HG03060 (cell line): ENCODE measurements around the gene NDST3.
"Not testable (repeated sequence)": the region's sequence is repeated elsewhere in the genome, so short reads cannot be mapped to it uniquely, and the experiment has no call there.

Experiments used
- ATAC-seq: cut with Tn5 transposase; IDR thresholded peaks from one replicate; pipeline ENCODE4 v1.9.1; 2021; ENCODE audit warnings: low read depth, moderate number of reproducible peaks; ENCODE audit not compliant: unreplicated experiment

NDST3 gene

GRCh38 chr4:118265312-118266144, 231.2 kb downstream of the NDST3 start:
- no peak for ATAC-seq

DNA sequence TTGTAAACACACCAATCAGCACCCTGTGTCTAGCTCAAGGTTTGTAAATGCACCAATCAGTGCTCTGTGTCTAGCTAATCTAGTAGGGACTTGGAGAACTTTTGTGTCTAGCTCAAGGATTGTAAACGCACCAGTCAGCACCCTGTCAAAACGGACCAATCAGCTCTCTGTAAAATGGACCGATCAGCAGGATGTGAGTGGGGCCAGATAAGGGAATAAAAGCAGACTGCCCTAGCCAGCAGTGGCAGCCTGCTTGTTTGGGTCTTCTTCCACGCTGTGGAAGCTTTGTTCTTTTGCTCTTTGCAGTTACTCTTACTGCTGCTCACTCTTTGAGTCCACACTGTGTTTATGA, 231.8 kb downstream of the NDST3 start:
- ATAC-seq: not testable (repeated sequence)

- ATAC-seq: no peak
These were observed 234.5 kb downstream of the NDST3 start for GRCh38 chr4:118268780-118269179.

- ATAC-seq: peak; percentile 57
These were observed 236.2 kb downstream of the NDST3 start for GRCh38 chr4:118270492-118270891.

DNA sequence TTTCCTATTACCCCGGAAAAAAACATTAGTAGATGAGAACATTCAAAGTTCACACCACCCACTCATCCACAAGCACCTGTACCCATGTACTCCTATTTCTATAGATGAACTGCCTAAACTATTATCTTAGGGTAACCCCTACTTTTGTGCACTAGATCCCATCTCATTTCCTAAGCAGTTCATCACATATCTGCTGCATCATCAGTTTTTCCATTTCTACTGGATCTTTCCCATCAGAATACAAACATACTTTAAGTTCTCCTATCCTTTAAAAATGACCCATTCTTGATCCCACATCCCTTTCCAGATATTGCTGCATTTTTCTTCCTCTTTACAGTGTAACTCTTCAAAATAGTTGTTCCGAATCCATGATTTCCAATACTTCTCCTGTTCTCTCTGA, 237.5 kb downstream of the NDST3 start:
- no peak for ATAC-seq

DNA sequence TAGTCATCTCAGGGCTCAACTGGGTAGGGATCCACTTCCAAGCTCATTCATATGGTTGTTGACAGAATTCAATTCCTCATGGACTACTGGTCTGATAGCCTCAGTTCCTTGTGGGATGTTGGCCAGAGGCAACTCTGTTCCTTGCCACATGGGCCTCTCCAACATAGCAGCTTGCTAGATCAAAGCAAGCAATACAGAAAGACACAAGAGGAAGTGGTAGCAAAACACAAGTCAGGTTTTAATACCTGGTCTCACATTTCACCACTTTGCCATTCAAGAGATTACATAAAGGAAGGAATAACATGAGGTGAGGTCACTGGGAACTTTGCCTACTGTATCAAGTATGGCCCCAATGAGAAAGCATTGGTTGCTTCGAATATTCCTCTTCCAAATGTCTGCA, 239.4 kb downstream of the NDST3 start:
- ATAC-seq: no peak

DNA sequence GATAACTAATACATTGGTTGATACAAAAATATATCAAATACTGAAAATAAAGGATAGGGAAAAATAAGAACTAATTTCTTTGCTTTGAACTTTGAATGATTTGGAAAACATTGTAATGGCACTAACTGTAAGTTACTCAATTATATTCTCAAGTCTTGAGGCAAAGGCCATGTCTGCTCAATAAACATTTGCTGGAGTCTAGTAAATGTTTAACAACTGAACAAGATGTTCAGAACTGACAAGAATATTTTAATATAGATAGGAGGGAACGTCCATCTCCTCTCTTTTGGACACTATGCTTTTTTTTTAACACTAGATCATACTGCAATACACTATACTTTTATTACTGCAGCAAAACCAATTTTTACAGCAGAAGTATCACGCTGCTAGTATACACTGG, 242.3 kb downstream of the NDST3 start:
- no peak for ATAC-seq

DNA sequence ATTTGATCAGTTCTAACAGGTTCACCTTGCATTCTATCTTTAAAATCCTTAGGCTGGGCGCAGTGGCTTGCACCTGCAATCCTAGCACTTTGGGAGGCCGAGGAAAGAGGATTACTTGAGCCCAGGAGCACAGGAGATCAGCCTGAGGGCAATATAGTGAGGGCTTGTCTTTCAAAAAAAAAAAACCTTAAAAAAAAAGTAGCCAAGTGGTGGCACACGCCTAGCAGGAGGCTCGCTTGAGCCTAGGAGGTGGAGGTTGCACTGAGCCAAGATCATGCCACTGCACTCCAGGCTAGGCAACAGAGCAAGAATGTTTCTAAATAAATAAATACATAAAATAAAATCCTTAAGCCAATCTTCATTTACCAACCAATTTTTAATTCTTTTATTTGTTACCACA, 243.0 kb downstream of the NDST3 start:
- no peak for ATAC-seq

DNA sequence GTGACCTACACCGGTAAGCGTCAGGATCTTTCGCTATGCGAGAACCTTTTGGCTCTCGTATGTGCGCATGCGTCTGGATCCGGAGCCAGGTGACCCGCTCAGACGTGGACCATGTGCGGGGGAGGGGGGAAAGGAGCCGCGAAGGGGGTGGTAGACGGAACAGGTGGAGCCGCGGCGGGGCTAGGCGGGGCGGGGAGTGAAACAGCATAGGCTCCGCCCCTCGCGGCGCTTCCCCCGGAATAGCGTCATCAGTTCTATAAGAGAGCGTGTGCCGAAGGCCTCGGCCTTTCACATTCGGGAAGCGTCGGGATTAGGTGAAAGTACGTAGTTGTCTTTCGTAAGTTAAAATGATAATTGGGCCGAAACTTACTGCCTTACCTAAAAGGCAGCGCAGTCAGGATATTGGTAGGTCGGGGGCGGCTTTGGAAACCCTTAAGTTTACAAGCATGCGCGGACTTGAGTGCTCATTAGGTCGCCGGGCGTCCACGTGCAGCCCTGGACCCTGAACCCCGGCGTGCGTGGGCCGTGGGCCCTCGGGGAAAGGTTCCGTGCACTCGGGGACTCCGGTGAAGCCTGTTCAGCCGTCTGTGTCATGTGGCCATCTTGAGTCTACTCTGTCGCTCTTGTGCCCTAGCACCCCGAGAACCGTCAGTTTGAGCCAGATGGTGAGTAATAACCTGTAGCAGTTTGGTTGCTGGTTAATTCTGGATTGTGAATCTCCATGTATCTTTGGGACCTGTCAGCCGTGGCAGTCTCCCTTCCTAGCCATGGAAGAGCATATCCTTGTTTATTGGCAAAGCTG, 244.4 kb downstream of the NDST3 start:
- ATAC-seq: peak; percentile 69

DNA sequence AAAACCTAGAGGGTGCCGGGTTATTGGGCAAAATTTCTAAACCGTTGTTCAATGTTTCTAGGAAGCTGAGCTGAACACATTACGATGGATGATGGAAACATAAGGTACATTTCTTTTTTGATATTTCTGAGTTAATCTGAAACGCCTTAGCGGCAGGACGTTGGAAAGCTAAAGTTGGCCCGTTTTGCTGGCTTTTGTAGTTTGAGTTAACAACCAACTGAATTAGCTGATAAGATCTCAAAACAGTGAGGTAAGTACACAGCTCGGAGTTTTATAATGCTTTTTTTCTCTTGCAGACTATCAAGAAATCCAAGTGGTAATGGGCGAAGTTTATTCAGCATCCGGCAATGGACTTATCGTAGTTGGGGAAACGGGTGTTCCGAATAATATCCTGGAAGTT, 245.0 kb downstream of the NDST3 start:
- ATAC-seq: no peak

DNA sequence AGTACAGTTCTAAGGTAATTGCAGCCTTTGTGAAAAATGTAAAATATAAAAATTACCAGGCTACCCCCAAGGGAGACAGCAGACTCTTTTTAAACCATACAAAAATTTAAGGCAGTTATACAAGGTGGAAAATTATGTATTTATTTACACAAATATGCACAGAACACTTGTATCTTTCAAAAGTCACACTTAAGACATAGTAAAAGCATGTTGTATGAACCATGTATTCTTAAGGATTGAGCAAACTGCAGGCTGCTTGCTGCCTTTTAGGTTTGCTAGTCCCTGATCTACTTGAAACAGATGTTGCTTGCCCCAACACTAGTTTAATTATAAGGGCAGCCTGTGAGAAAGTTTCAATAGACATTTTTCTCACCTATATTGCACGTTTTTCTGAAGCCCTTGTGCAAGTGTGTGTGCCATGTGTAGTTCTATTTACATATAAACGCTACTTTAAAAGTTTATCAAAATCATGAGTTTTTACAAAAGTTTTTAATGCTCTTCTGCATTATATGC, 245.7 kb downstream of the NDST3 start:
- ATAC-seq: no peak

DNA sequence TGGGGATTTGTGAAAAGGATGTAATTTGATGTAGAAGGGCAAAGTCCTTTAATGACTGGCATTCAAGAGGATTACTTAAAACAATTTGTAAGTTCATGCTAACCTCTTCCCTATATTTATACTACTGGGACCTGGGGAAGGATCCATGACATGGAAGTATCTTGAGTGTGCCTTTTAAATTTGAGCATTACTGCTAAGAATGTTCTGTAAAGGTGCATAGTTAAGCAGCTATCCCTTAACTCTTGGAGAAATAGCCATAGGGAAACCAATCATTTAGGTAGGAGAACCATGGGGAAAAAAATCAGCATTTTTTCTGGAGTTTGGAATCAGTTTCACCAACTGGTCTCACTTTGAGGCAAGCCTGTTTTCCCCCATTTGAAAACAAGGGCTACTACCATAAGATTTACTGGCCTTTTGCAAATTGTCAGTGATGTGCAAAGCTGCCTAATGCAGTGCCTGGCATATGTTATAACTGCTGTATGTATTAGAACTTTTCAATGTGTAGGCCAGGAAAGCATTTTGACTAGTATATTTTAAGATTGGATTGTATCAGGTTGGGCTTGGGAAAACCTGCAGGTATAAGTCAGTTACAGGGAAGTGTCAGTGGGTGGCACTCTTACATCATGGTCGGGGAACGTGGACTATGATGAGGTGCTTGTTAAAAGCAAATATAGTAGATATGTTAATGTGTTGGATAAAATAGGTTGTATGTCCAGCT, 246.4 kb downstream of the NDST3 start:
- no peak for ATAC-seq

DNA sequence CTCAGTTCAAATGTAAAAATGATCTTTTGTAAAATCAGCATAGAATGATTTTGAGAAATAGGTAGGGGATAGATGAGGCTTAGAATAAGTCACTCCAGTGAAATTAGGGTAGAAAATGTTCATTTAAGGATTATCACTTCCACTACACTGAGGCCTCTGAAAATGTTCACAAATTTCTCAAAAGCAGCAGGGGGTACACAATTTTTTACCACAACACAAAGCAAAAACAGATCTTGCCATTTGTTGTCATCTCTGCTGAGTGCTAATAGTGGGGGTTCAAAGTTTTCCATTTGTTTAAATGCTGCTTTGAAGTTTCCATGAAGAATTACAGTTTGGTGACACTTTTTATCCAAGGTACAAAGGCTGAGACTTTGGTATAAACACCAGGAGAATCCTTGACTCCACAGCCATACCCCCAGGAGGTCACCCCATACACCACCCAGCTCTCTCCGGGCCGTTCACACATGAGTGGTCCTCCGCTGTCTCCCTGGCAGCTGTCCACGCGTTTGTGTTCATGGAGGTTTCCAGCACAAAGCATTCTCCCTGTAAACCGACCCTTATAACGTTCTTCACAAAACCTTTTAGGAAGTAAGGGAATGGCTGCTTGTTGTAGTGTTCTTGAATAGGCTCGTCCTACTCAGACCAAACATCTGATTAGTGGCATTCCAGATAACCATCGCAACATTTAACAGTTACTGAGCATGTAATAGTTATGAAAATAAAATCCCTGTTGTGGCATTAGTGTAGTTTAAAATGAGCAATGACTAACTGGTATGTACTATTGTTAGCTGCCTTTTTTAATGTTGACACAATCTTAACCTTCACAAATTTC, 247.5 kb downstream of the NDST3 start:
- no peak for ATAC-seq

DNA sequence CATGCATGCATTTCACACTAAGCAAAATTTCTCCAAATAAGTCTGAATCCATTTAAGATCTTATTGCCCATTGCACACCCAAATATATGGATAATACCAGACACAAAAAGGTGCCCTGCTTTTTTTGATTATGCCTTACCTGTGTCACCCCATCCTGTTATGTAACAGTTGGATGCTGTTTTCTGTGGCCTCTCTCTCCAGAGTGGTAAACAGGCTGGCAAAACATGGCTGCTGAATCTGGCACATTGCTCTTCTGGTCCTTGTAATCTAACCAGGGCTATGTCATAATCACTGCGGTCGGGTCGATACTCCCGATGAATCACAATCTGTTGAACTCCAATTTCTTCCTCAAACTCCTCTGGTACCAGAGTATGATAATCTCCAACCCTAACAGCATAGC, 248.4 kb downstream of the NDST3 start:
- no peak for ATAC-seq

DNA sequence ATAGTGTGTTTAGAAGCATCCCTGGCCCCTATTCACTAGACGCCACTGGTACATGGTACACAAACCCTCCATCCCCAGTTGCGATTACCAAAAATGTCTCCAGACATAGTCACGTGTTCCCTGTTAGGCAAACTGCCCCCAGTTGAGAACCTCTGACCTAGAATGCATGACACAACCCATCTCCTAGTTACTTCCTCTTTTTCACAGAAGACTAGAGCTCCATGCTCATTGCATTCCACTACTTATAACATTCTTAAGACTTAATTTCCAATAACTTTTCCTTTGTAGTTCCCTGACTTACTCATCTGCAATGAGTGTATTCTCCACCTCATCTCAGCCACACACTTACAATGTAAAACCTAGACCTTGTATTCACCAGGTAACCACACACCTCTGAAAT, 249.9 kb downstream of the NDST3 start:
- peak; percentile 48 for ATAC-seq

DNA sequence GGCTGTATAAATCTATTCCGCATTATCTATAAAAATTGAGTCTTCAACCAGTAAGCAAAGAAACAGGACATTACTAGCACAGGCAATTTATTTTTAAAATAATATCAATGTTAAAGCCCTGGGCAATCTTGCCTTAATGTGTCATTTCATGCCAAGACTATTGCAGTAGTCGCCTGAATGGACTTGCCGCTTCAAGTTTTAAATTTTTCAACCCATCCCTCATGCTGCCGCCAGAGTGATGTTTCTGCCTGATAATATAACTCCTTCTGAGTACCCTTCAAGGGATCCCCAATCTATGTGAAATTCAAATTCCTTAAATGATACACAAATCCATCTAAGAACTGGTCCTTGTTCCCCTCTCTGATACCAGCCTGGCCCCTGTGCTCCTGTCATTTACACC, 251.6 kb downstream of the NDST3 start:
- no peak for ATAC-seq

GRCh38 chr4:118286685-118287084, 252.4 kb downstream of the NDST3 start:
- no peak for ATAC-seq

DNA sequence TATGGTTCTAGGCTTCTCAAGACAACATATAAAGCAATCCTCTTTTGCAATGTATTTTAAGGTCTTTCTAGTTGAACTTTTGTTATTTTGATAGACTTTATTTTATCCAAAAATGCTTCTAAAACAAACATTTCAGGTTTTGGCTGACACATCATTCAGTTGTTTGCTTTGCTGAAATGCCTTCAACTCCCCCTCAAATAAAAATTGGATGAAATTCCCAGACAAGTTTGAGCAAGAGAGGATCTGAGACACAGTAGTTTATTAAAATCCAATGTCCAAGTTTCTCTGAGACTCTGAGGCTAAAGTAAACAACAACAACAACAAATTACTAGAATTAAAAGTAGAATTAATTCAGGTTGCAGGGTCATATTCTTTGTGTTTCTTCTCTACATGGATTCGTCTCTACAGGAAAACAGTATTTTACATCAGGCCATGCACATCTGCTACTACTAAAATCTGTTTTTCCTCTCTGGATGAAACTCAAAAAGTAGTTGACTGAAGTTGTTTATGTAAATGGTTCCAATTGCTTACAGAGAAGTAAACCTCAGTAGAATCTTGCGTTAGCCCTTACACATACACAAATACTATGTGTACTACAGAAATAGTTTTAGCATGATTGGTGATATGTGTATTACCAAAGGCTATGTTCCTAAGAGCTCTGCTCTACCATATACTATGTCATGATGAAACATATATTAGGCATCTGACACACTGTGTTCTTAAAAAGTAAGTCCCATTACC, 253.6 kb downstream of the NDST3 start:
- ATAC-seq: no peak

GRCh38 chr4:118289794-118290193, 255.5 kb downstream of the NDST3 start:
- ATAC-seq: no peak

- no peak for ATAC-seq
These were observed 256.7 kb downstream of the NDST3 start for GRCh38 chr4:118290951-118291350.
